A204.1 (cell line): ENCODE results near the gene MCM10.
A peak's percentile ranks its signal among the peaks of the same experiment; 100 is the strongest.

Source experiments
- FAIRE-seq: peaks from 2 replicates; lab custom pipeline; 2012; peaks lifted over from hg19 to GRCh38; lab: Jason Lieb, UNC

Gene MCM10

GRCh38 chr10:13165177-13165576 lies 3.8 kb downstream of the MCM10 start:
- no peak for FAIRE-seq

- FAIRE-seq: no peak
Measured at GRCh38 chr10:13167568-13167967, 6.2 kb downstream of the MCM10 start.

GRCh38 chr10:13168781-13169180 lies 7.4 kb downstream of the MCM10 start:
- FAIRE-seq: no peak

GRCh38 chr10:13173616-13174015 lies 12.3 kb downstream of the MCM10 start:
- FAIRE-seq: no peak

- no peak for FAIRE-seq
Measured at GRCh38 chr10:13180788-13181187, 19.4 kb downstream of the MCM10 start.

- FAIRE-seq: no peak
Measured at GRCh38 chr10:13182424-13182823, 21.1 kb downstream of the MCM10 start.

- no peak for FAIRE-seq
Measured at GRCh38 chr10:13183625-13184024, 22.3 kb downstream of the MCM10 start.

- no peak for FAIRE-seq
Measured at GRCh38 chr10:13184276-13184675, 22.9 kb downstream of the MCM10 start.

- no peak for FAIRE-seq
Measured at GRCh38 chr10:13184730-13185514, 23.6 kb downstream of the MCM10 start.

GRCh38 chr10:13187135-13187534 lies 25.8 kb downstream of the MCM10 start:
- no peak for FAIRE-seq

GRCh38 chr10:13188593-13188992 lies 27.2 kb downstream of the MCM10 start:
- no peak for FAIRE-seq

GRCh38 chr10:13189961-13190360 lies 28.6 kb downstream of the MCM10 start:
- no peak for FAIRE-seq

GRCh38 chr10:13190816-13191215 lies 29.5 kb downstream of the MCM10 start:
- no peak for FAIRE-seq

- FAIRE-seq: no peak
Measured at GRCh38 chr10:13191362-13191761, 30.0 kb downstream of the MCM10 start.

GRCh38 chr10:13193637-13194036 lies 32.3 kb downstream of the MCM10 start:
- FAIRE-seq: no peak

GRCh38 chr10:13195016-13195415 lies 33.7 kb downstream of the MCM10 start:
- FAIRE-seq: no peak

GRCh38 chr10:13201132-13201531 lies 39.8 kb downstream of the MCM10 start:
- no peak for FAIRE-seq

GRCh38 chr10:13206091-13206490 lies 44.7 kb downstream of the MCM10 start:
- no peak for FAIRE-seq

- peak; percentile 11 for FAIRE-seq
Measured at GRCh38 chr10:13206546-13207443, 45.4 kb downstream of the MCM10 start.

- FAIRE-seq: no peak
Measured at GRCh38 chr10:13213163-13213562, 51.8 kb downstream of the MCM10 start.

- FAIRE-seq: no peak
Measured at GRCh38 chr10:13218878-13219277, 57.5 kb downstream of the MCM10 start.

- FAIRE-seq: peak; percentile 61
Measured at GRCh38 chr10:13219685-13220670, 58.6 kb downstream of the MCM10 start.
